ENCODE measurements around the gene DYRK1A.

DYRK1A gene

GRCh38 chr21:37566790-37567615, 200.4 kb downstream of the DYRK1A start:
- DNase-seq (ENCODE audit: low spot score) = no peak

DNA sequence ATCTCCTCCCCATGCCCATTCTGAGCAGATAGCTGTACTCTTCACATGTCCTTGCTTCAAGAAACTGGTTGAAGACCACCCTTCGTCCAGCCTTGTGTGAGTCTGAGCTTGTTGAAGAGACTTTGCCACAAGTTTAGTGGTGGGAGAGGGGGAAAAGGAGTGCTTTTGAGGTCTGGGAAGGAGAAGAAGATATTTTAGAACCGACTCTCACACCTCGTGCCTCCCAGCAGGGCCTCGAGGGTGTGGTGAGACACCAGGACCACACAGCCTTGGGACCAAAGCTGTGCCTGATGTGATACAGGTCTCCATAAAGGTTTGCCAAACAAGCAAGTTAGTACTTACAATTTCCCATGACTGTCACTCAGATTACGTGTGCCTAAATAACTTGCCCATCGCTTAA, 201.8 kb downstream of the DYRK1A start:
- no peak for DNase-seq (ENCODE audit: low spot score)

DNA sequence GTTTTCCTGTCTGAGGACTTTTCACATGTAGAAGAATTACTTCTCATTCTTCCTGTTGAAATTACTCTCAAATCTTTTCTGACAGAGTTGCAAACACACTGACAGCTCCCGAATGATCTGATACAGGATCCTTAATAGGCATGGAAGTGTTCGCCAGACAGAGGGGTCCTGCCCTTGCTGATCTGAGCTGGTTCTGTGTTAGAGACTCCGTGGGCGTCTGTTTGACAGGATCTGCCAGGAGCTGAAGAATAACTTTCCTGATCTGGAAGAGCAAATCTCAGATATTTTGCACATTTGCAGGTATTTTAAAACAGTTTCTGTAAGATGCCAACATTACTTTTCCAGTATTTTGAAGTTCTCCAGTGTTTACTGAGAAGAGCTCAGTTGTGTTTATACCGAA, 202.3 kb downstream of the DYRK1A start:
- DNase-seq (ENCODE audit: low spot score) = no peak

GRCh38 chr21:37571442-37571841, 204.9 kb downstream of the DYRK1A start:
- DNase-seq (ENCODE audit: low spot score) = no peak

- no peak for DNase-seq (ENCODE audit: low spot score)
Observed at GRCh38 chr21:37574316-37574715, 207.7 kb downstream of the DYRK1A start.

GRCh38 chr21:37574751-37575150, 208.2 kb downstream of the DYRK1A start:
- DNase-seq (ENCODE audit: low spot score) = no peak

GRCh38 chr21:37575580-37575979, 209.0 kb downstream of the DYRK1A start:
- no peak for DNase-seq (ENCODE audit: low spot score)
